GM08714 (cell line): ENCODE data around the gene CEBPA.
"Not testable (repeated sequence)": the region's sequence is repeated elsewhere in the genome, so short reads cannot be mapped to it uniquely, and the experiment has no call there.

Experiments
- H3K4me3 ChIP-seq: fragments of 200-500 bp; sonication (Bioruptor generic); 2 replicates; pipeline ENCODE4 v1.5.1; 2014; ENCODE audit warnings: mild to moderate bottlenecking, low read length, inconsistent platforms
- ZNF274 ChIP-seq: IDR thresholded peaks from 2 replicates; pipeline ENCODE4 v1.6.1; 2012; ENCODE audit warnings: mild to moderate bottlenecking, low read depth, low read length

CEBPA gene

DNA sequence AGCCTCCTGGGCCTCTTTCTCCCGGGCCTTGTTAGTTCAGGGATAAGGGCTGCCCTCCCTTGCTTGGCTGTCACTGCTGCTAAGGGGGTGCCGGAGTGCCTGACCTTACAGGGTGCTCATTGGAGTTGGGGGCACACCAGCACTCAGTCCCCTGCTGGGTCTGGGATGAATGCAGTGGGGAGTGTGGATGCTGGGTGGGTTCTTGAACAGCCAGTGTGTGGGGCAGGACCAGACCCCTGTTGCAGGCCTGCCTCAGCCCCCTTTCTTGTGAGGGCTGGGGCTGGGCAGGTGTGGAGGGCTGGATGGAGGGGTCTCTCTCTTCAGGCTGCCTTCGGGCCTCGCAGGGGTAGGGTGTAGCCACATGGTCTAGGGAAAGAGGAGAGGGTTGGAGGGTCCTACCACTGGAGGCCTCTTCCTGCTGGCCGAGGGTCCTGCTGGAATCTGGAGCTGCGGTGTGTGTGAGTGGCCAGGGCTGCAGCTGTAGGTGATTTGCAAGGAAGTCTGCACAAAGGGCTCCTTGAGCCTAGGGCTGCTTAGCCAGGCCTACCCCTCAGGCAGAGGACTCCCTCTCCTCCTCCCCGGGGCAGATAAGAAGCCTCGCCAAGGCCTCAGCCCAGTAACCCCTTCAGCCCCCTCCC is 3.2 kb downstream of the CEBPA start:
- TF ChIP-seq ZNF274: no peak
- no peak overlapping the region for H3K4me3 ChIP-seq

GRCh38 chr19:33298146-33298911 is 4.0 kb downstream of the CEBPA start:
- no peak overlapping the region for H3K4me3 ChIP-seq
- TF ChIP-seq ZNF274: no peak

DNA sequence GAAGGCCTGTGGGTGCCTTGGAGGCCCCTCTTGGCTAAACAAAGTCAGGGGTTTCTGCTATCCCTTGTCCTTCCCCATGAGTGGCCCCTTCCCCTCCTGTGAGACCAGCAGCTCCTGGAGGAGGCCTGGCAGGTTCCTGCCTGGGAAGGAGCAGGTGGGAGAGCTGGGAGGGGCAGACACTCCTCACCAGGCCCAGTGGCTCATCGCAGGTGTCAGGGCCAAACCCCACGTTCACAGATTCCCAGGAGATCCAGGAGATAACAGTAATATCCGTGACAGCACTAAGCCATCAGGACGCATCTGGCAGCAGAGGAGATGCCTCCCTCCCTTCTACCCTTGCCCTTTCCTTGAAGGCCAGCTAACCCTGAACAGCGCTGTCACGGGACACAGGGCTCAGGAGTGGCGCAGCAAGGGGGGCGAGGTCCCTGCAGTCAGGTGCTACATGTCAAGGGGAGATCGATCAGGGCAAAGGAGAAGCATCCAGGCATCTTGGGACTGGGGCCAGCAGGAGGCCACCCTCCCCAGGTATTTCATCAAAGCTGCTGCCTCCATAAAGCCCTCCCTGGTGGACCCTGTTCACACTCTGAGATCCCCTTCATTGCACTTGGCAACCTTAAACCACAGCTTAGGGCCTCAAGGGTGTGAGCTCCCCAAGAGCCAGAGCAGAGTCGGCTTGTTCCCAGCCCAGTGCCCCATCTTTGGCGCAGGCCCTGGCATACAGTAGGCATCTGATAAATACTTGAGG is 4.8 kb downstream of the CEBPA start:
- H3K4me3 ChIP-seq: no peak overlapping the region
- no peak for TF ChIP-seq ZNF274

GRCh38 chr19:33296488-33296971 is 5.8 kb downstream of the CEBPA start:
- H3K4me3 ChIP-seq: no peak overlapping the region
- no peak for TF ChIP-seq ZNF274

- no peak for TF ChIP-seq ZNF274
- H3K4me3 ChIP-seq: no peak overlapping the region
Observed at GRCh38 chr19:33295621-33296487, 6.5 kb downstream of the CEBPA start.

- not testable (repeated sequence) for H3K4me3 ChIP-seq
Observed at GRCh38 chr19:33295046-33295445, 7.3 kb downstream of the CEBPA start.

GRCh38 chr19:33294058-33294798 is 8.1 kb downstream of the CEBPA start:
- H3K4me3 ChIP-seq: no peak overlapping the region
- TF ChIP-seq ZNF274: no peak

DNA sequence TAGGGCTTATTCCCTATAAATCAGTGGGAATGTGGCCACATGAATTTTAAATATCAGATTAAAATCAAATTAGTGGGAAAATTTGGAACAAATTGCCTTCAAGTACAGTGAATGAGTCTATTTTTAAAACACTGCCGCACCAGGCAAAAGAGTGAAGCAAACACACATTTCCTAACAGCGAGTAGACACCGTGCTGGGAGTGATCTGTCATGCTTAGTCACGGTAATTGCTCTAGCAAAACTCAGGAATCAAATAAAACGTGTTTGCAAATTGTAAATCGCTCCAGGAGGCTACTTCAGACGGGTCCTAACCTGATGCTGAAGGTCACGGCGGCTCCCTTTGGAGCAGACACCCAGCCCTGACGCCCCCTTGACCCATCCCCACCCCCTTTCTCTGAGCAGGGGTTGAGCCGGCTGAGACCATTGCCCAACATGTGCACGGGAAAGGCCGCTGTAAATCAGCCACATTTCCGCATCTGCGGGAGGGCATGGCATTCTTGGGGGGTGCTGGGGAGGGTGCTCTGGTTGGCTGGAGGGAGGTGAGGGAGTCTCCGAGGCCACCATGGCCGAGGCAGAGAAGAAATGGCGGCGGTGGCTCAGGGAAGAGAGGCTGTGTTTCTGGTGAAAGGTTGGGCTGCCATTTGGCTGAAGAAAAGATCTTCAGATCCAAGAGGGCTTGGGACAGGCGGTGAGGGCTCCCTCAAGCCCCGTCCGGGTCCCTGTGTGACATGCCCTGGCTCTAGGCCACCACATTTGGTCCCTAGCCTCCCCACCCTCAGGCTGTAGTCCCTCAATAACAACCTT is 8.9 kb downstream of the CEBPA start:
- no peak overlapping the region for H3K4me3 ChIP-seq
- no peak for TF ChIP-seq ZNF274

- TF ChIP-seq ZNF274: no peak
- H3K4me3 ChIP-seq: no peak overlapping the region
Observed at GRCh38 chr19:33292595-33293254, 9.6 kb downstream of the CEBPA start.

- H3K4me3 ChIP-seq: no peak overlapping the region
- TF ChIP-seq ZNF274: no peak
Observed at GRCh38 chr19:33291623-33292534, 10.5 kb downstream of the CEBPA start.

GRCh38 chr19:33290956-33291622 is 11.2 kb downstream of the CEBPA start:
- no peak overlapping the region for H3K4me3 ChIP-seq
- TF ChIP-seq ZNF274: no peak
